GM12878 (cell line): ENCODE results near the gene GLOD5. TPM values are rescaled to one million over a fixed set of nuclear protein-coding genes. Genes with fewer than 3 reads are reported as not detected.

Experiments used
- ASH2L ChIP-seq: fragments of 300-600, 200-600 bp; sonication (generic); IDR thresholded peaks from 2 replicates; pipeline ENCODE4 v1.6.1; 2017; ENCODE audit warnings: low read depth, mild to moderate bottlenecking, borderline replicate concordance
- ATF3 ChIP-seq: IDR thresholded peaks from 2 replicates; pipeline ENCODE4 v1.6.1; 2011; ENCODE audit warnings: low read depth, mild to moderate bottlenecking, low read length, moderate library complexity, borderline replicate concordance; ENCODE audit errors: extremely low read depth
- BCL3 ChIP-seq: IDR thresholded peaks from 2 replicates; pipeline ENCODE4 v1.6.1; 2011; ENCODE audit warnings: borderline replicate concordance, low read depth, mild to moderate bottlenecking, moderate library complexity, low read length; ENCODE audit not compliant: insufficient read depth, poor library complexity, severe bottlenecking
- CHD4 ChIP-seq: fragments of 200-600 bp; sonication (generic); IDR thresholded peaks from 2 replicates; pipeline ENCODE4 v1.6.1; 2016; ENCODE audit warnings: mild to moderate bottlenecking
- CREB1 ChIP-seq: IDR thresholded peaks from 2 replicates; pipeline ENCODE4 v1.6.1; 2012; ENCODE audit warnings: low read depth, mild to moderate bottlenecking, inconsistent platforms
- CREM ChIP-seq: IDR thresholded peaks from 2 replicates; pipeline ENCODE4 v1.6.1; 2014; ENCODE audit warnings: antibody characterized with exemption, low read depth
- EGR1 ChIP-seq, 2 experiments: IDR thresholded peaks; 1 replicate in 1 of 2; 2 replicates in 1 of 2; pipeline ENCODE4 v1.6.1; 2011 to 2012; ENCODE audit warnings: low read depth in 2 of 2, low read length in 2 of 2, borderline replicate concordance in 1 of 2, mild to moderate bottlenecking in 1 of 2, moderate library complexity in 1 of 2
- EP300 ChIP-seq, 2 experiments: fragments of 150-350 bp in 1 of 2; IDR thresholded peaks; 2 replicates each; pipeline ENCODE4 v1.6.1; 2011 to 2012; ENCODE audit warnings: low read depth in 2 of 2, low read length in 2 of 2, borderline replicate concordance in 1 of 2, improper control_type of control experiment in 1 of 2, inconsistent platforms in 1 of 2; ENCODE audit not compliant: control insufficient read depth in 1 of 2
- JUNB ChIP-seq: IDR thresholded peaks from 2 replicates; pipeline ENCODE4 v1.6.1; 2016; ENCODE audit warnings: antibody characterized with exemption, mild to moderate bottlenecking
- MTA3 ChIP-seq: IDR thresholded peaks from 2 replicates; pipeline ENCODE4 v1.6.1; 2012; ENCODE audit warnings: low read length, inconsistent platforms, borderline replicate concordance
- POU2F2 ChIP-seq: IDR thresholded peaks from 3 replicates; pipeline ENCODE4 v1.6.1; 2011; ENCODE audit warnings: low read depth, mild to moderate bottlenecking, low read length, borderline replicate concordance
- RAD21 ChIP-seq: IDR thresholded peaks from 2 replicates; pipeline ENCODE4 v1.6.1; 2011; ENCODE audit warnings: mild to moderate bottlenecking, low read depth, low read length, moderate library complexity; ENCODE audit not compliant: insufficient read depth
- RCOR1 ChIP-seq: conservative IDR thresholded peaks from 2 replicates; pipeline ENCODE4 v1.6.1; 2012; ENCODE audit warnings: low read depth, low read length, improper control_type of control experiment
- SREBF2 ChIP-seq: IDR thresholded peaks from 2 replicates; pipeline ENCODE4 v1.6.1; 2012; ENCODE audit warnings: mild to moderate bottlenecking, low read length
- SUPT20H ChIP-seq: IDR thresholded peaks from 2 replicates; pipeline ENCODE4 v1.6.1; 2011; ENCODE audit warnings: low read depth, mild to moderate bottlenecking, low read length, moderate library complexity, borderline replicate concordance; ENCODE audit not compliant: control insufficient read depth
- TCF12 ChIP-seq: IDR thresholded peaks from 2 replicates; pipeline ENCODE4 v1.6.1; 2011; ENCODE audit warnings: low read depth, mild to moderate bottlenecking, low read length
- ZNF24 ChIP-seq: fragments of 450-650 bp; IDR thresholded peaks from 2 replicates; pipeline ENCODE4 v1.6.1; 2017; ENCODE audit warnings: antibody characterized with exemption, mild to moderate bottlenecking
- ZNF384 ChIP-seq: IDR thresholded peaks from 2 replicates; pipeline ENCODE4 v1.6.1; 2012; ENCODE audit warnings: low read depth, mild to moderate bottlenecking, low read length, improper control_type of control experiment, borderline replicate concordance
- ZNF622 ChIP-seq: fragments of 450-650 bp; IDR thresholded peaks from 2 replicates; pipeline ENCODE4 v1.6.1; 2017; ENCODE audit warnings: mild to moderate bottlenecking, inconsistent platforms
- polyA plus RNA-seq, 11 experiments: library from polyadenylated mRNA; depleted of rRNA in 4 of 11; unstranded in 6 of 11; stranded (reverse) in 5 of 11; fragments of >200 nt; fragmentation: Nextera tagmentation in 4 of 11; fragmentation: Illumina TruSeq in 1 of 11; extraction: Ambion mirVana in 4 of 11; extraction: Trizol in 1 of 11; gene quantifications; 1 replicate in 1 of 11; 2 replicates in 10 of 11; pipeline versions ENCODE4 v1.2.1 to v1.2.3, GENCODE V29; 2011 to 2016; ENCODE audit warnings: inconsistent platforms in 2 of 11, missing spikeins in 2 of 11, low read depth in 1 of 11
- total RNA-seq, 4 experiments: library from RNA; depleted of rRNA in 3 of 4; stranded (reverse); fragments of >200 nt in 3 of 4; fragmentation: Illumina TruSeq in 1 of 4; extraction: Trizol in 1 of 4; gene quantifications; 2 replicates each; pipeline versions ENCODE4 v1.2.1 to v1.2.3, GENCODE V29; 2013 to 2021
- TF ChIP-seq, protein P1 (sequence below): fragments of 450-650 bp; IDR thresholded peaks from 2 replicates; pipeline ENCODE4 v1.6.1; 2017; ENCODE audit warnings: low read depth, mild to moderate bottlenecking, moderate library complexity
- TF ChIP-seq, protein P2 (sequence below): fragments of 450-650 bp; IDR thresholded peaks from 2 replicates; pipeline ENCODE4 v1.6.1; 2017; ENCODE audit warnings: borderline replicate concordance
- TF ChIP-seq, protein P3 (sequence below): fragments of 450-650 bp; IDR thresholded peaks from 2 replicates; pipeline ENCODE4 v1.6.1; 2018; ENCODE audit warnings: borderline replicate concordance, mild to moderate bottlenecking; ENCODE audit not compliant: partially characterized antibody

GLOD5 gene
- total and polyA plus RNA-seq, 10 of the 15 experiments (the other 5 are each of a cell fraction or from before 2014, with no cell fraction given): not detected

DNA sequence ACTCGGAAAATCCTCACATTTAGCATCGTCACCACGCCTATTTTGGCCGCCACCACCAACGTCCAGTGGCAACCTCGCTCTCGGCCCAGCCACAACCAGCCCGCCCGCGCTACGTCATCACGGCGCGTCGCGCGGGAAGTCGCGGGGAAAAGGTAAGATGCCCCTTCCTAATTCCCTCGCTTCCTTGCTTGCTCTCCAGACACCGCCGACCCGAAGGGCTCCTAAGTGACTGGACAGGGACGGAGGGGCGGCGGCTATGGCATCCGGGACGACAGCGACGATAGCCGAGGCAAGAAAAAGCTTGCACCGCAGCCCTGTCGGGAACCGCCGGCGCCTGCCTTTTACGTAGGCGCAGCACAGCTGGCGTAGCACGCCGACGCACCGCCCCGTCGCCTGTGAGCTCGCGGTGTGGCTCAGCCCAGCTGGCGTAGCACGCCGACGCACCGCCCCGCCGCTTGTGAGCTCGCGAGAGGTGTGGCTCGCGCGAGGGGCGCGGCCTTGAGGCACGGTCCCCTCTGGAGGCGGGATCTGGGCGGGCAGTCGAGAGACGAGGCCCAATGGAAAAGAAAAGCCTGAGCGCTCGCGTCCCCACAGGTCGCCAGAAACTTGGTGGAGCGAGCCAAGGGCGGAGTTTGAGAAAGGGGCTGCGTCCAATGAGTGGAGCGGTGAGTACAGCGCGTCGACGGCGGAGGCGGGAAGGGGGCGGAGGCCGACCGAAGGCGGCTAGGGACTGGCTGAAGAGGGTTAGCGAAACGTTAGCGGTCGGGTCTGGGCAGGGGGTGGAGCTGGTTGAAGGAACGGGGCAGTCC, 39.9 kb downstream of the GLOD5 start, which contains the start of gene HDAC6 (continued):
- TF ChIP-seq ASH2L: no peak
- no peak for TF ChIP-seq ZNF384
- no peak for TF ChIP-seq EP300 (IDR thresholded peaks at IDR 0.05; ENCODE audit: borderline replicate concordance in 1 of 2, control insufficient read depth in 1 of 2, low read depth in 2 of 2, low read length in 2 of 2)
- peak in 1 of 2 experiments; percentile 52; a peak in 1 of 3 replicates for TF ChIP-seq EGR1 (IDR thresholded peaks at IDR 0.05; ENCODE audit: borderline replicate concordance in 1 of 2, low read depth in 2 of 2, low read length in 2 of 2)
- TF ChIP-seq BCL3: no peak
- peak; percentile 41; the same call in 1 of the 2 replicates for TF ChIP-seq ATF3
- TF ChIP-seq, protein P1, sequence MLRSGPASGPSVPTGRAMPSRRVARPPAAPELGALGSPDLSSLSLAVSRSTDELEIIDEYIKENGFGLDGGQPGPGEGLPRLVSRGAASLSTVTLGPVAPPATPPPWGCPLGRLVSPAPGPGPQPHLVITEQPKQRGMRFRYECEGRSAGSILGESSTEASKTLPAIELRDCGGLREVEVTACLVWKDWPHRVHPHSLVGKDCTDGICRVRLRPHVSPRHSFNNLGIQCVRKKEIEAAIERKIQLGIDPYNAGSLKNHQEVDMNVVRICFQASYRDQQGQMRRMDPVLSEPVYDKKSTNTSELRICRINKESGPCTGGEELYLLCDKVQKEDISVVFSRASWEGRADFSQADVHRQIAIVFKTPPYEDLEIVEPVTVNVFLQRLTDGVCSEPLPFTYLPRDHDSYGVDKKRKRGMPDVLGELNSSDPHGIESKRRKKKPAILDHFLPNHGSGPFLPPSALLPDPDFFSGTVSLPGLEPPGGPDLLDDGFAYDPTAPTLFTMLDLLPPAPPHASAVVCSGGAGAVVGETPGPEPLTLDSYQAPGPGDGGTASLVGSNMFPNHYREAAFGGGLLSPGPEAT: peak; percentile 97
- no peak for TF ChIP-seq JUNB
- TF ChIP-seq CREB1: peak; percentile 98
- no peak for TF ChIP-seq ZNF24
- no peak for TF ChIP-seq CHD4
- TF ChIP-seq, protein P2, sequence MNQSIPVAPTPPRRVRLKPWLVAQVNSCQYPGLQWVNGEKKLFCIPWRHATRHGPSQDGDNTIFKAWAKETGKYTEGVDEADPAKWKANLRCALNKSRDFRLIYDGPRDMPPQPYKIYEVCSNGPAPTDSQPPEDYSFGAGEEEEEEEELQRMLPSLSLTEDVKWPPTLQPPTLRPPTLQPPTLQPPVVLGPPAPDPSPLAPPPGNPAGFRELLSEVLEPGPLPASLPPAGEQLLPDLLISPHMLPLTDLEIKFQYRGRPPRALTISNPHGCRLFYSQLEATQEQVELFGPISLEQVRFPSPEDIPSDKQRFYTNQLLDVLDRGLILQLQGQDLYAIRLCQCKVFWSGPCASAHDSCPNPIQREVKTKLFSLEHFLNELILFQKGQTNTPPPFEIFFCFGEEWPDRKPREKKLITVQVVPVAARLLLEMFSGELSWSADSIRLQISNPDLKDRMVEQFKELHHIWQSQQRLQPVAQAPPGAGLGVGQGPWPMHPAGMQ: no peak
- TF ChIP-seq, protein P3, sequence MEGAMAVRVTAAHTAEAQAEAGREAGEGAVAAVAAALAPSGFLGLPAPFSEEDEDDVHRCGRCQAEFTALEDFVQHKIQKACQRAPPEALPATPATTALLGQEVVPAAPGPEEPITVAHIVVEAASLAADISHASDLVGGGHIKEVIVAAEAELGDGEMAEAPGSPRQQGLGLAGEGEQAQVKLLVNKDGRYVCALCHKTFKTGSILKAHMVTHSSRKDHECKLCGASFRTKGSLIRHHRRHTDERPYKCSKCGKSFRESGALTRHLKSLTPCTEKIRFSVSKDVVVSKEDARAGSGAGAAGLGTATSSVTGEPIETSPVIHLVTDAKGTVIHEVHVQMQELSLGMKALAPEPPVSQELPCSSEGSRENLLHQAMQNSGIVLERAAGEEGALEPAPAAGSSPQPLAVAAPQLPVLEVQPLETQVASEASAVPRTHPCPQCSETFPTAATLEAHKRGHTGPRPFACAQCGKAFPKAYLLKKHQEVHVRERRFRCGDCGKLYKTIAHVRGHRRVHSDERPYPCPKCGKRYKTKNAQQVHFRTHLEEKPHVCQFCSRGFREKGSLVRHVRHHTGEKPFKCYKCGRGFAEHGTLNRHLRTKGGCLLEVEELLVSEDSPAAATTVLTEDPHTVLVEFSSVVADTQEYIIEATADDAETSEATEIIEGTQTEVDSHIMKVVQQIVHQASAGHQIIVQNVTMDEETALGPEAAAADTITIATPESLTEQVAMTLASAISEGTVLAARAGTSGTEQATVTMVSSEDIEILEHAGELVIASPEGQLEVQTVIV: no peak
- TF ChIP-seq CREM: peak; percentile 99
- TF ChIP-seq SREBF2: no peak
- TF ChIP-seq RAD21: no peak
- no peak for TF ChIP-seq POU2F2
- TF ChIP-seq SUPT20H: no peak
- no peak for TF ChIP-seq ZNF622
- no peak for TF ChIP-seq RCOR1
- no peak for TF ChIP-seq MTA3
- TF ChIP-seq TCF12: peak; percentile 79
